Heart right ventricle (tissue), 16 donors: ENCODE results near the gene RAPGEF2. TPM values are rescaled to one million over a fixed set of nuclear protein-coding genes. Genes with fewer than 3 reads are reported as not detected.
A peak's percentile ranks its signal among the peaks of the same experiment; 100 is the strongest.

Experiments used
- ATAC-seq, 8 donors: fragments of 200-7000 bp; cut with Tn5 transposase; one replicate each; pipeline ENCODE4 v1.9.1; 2020; ENCODE audit warnings: mild to moderate bottlenecking in 8 of 8, moderate library complexity in 8 of 8, moderate number of reproducible peaks in 1 of 8
- DNase-seq, 2 donors: peaks; one replicate each; pipeline ENCODE4 v3.0.0-alpha.2; 2020
- H3K27ac ChIP-seq, 10 donors: fragments of 200-600 bp; sonication (generic) in 2 of 10; one replicate each; pipeline versions ENCODE4 v1.5.0 to v1.8.0; 2020 to 2022; ENCODE audit warnings: mild to moderate bottlenecking in 3 of 10
- H3K27me3 ChIP-seq, 7 donors: fragments of 200-600 bp; one replicate each; pipeline ENCODE4 v1.8.0; 2021 to 2022; ENCODE audit warnings: mild to moderate bottlenecking in 2 of 7
- H3K36me3 ChIP-seq, 9 donors: fragments of 200-600 bp; sonication (generic) in 1 of 9; one replicate each; pipeline versions ENCODE4 v1.5.0 to v1.8.0; 2020 to 2022; ENCODE audit warnings: mild to moderate bottlenecking in 2 of 9
- H3K4me1 ChIP-seq, 9 donors: fragments of 200-600 bp; sonication (generic) in 1 of 9; one replicate each; pipeline versions ENCODE4 v1.5.0 to v1.8.0; 2020 to 2022; ENCODE audit warnings: mild to moderate bottlenecking in 4 of 9
- H3K4me3 ChIP-seq, 10 donors: fragments of 200-600 bp; sonication (generic) in 2 of 10; one replicate each; pipeline versions ENCODE4 v1.5.0 to v1.8.0; 2020 to 2022; ENCODE audit warnings: mild to moderate bottlenecking in 7 of 10, moderate library complexity in 2 of 10
- H3K9me3 ChIP-seq, 11 donors: fragments of 200-600 bp in 10 of 11; sonication (generic) in 2 of 11; one replicate each; pipeline versions ENCODE4 v1.5.0 to v1.8.0; 2013 to 2022; ENCODE audit warnings: mild to moderate bottlenecking in 2 of 11, control low read depth in 1 of 11, moderate library complexity in 1 of 11
- CTCF ChIP-seq, 9 donors: fragments of 200-600 bp; sonication (generic) in 2 of 9; IDR thresholded peaks; one replicate each; pipeline versions ENCODE4 v1.5.0 to v1.8.0; 2021 to 2022; ENCODE audit warnings: antibody characterized with exemption in 9 of 9, mild to moderate bottlenecking in 5 of 9, moderate library complexity in 1 of 9
- WGBS, 2 donors: extraction: QIAGEN DNeasy Blood & Tissue Kit; methylation state at CpG; one replicate each; pipeline ENCODE4 v1.1.7; 2013; ENCODE audit warnings: inconsistent platforms in 1 of 2; 5-methylcytosine and 5-hydroxymethylcytosine counted together
- intact Hi-C, 10 donors: fragments of 100-400 bp; cut with DNase I; formaldehyde crosslinking; loops; one replicate each; pipeline versions ENCODE4 v1.11.1 to v1.14.2; 2022
- polyA plus RNA-seq, 2 donors: library from polyadenylated mRNA; stranded (reverse); fragments of 200-250 nt; gene quantifications; one replicate each; pipeline ENCODE4 v1.2.3, GENCODE V29; 2013
- total RNA-seq, 10 donors: library from RNA; stranded (reverse); fragmentation: NEBNext Ultra II Directional in 3 of 10; extraction: Animal tissue kit (Norgen Biotek cat#: 25700) in 3 of 10; gene quantifications; one replicate each; pipeline versions ENCODE4 v1.2.1 to v1.2.4, GENCODE V29; 2021 to 2023
- donor health status: Arrhythmogenic right ventricular cardiomyopathy.
- donor health status: ischemic (EF 13 %, LVEDD 7.1; RV severe dilation, severe dysfunction).
- donor health status: healthy with polysubstance abuse.
- donor health status: DM: no; HTN: yes; CAD: no.
- donor health status: DM: no; HTN: no; CAD: no.
- donor health status: ischemic (EF 25% LVEDD 6.9; RV normal size, moderate dysfunction).
- donor health status: ischemic (EF 25% LVEDD 5.7; RV mildly dilated, moderate dysfunction).
- donor health status: healthy.
- donor health status: DM: yes; HTN: yes; CAD: no.
- donor health status: Ischemic cardiomyopathy.
- donor health status: ischemic (EF 35%, LVEDD 5.7; RV mildly dilated, moderate dysfunction).
- donor health status: nonischemic (EF 11% LVEDD 7.7; RV severe dilation, severe dysfunction).
- donor health status: DM: yes; HTN: yes; CAD: no.
- donor health status: PGD.
- donor health status: ischemic (EF 29% LVEDD 5.4; RV normal size, mild dysfunction).
- donor health status: nonischemic (EF 23%, LVEDD 6.1; RV moderate dilation, normal function).

RAPGEF2 gene
- total and polyA plus RNA-seq, 12 donors: 9.2 to 68.8 (median 53.7) TPM

GRCh38 chr4:159317203-159317602 lies 214.3 kb downstream of the RAPGEF2 start:
- Histone ChIP-seq H3K4me1 (peaks cover 0 to 26% (median 7%) of the 10 kb centered on the region in 9 donors), H3K27me3 (no peaks in the 10 kb centered on the region), H3K27ac (no peak overlapping the region), H3K4me3 (no peak overlapping the region), H3K36me3 (peaks cover 0 to 61% (median 16%) of the 10 kb centered on the region in 9 donors), H3K9me3 (no peaks in the 10 kb centered on the region)
- TF ChIP-seq CTCF (IDR thresholded peaks at IDR 0.05): no peak
- intact Hi-C loops: no loop called here
- ATAC-seq (peak in 4 of 8 donors; percentile 35 to 53 (median 40)), DNase-seq (no peak)
- 88 to 94% methylated on average over 5 of the region's 5 CpGs for WGBS, 2 donors

GRCh38 chr4:159319027-159319426 lies 216.1 kb downstream of the RAPGEF2 start:
- H3K27ac ChIP-seq: no peak overlapping the region
- no peak for DNase-seq
- no peaks in the 10 kb centered on the region for H3K9me3 ChIP-seq
- peaks cover 0 to 80% (median 32%) of the 10 kb centered on the region in 9 donors for H3K36me3 ChIP-seq
- WGBS, 2 donors: 95 to 96% methylated on average over 4 of the region's 4 CpGs
- ATAC-seq: peak in 3 of 8 donors; percentile 17 to 35 (median 21)
- no peaks in the 10 kb centered on the region for H3K27me3 ChIP-seq
- no peak for TF ChIP-seq CTCF (IDR thresholded peaks at IDR 0.05)
- intact Hi-C loops: no loop called here
- peaks cover 0 to 15% (median 0%) of the 10 kb centered on the region in 9 donors for H3K4me1 ChIP-seq
- H3K4me3 ChIP-seq: no peak overlapping the region

GRCh38 chr4:159326480-159326879 lies 223.6 kb downstream of the RAPGEF2 start:
- no peak for TF ChIP-seq CTCF (IDR thresholded peaks at IDR 0.05)
- Histone ChIP-seq H3K27ac (no peak overlapping the region), H3K9me3 (no peaks in the 10 kb centered on the region), H3K4me3 (no peak overlapping the region), H3K27me3 (no peaks in the 10 kb centered on the region), H3K36me3 (peaks cover 0 to 83% (median 30%) of the 10 kb centered on the region in 9 donors), H3K4me1 (peaks cover 0 to 11% (median 0%) of the 10 kb centered on the region in 9 donors)
- peak in 1 of 8 donors; percentile 22 for ATAC-seq
- DNase-seq: no peak
- intact Hi-C loops: no loop called here

- Histone ChIP-seq H3K4me1 (peaks cover 0 to 7% (median under 1%) of the 10 kb centered on the region in 9 donors), H3K27ac (no peak overlapping the region), H3K36me3 (peaks cover 0 to 83% (median 23%) of the 10 kb centered on the region in 9 donors), H3K9me3 (no peaks in the 10 kb centered on the region), H3K27me3 (no peaks in the 10 kb centered on the region), H3K4me3 (no peak overlapping the region)
- DNase-seq: no peak
- no peak for TF ChIP-seq CTCF (IDR thresholded peaks at IDR 0.05)
- no peak for ATAC-seq
- intact Hi-C loops: no loop called here
- 98 to 99% methylated on average over 2 of the region's 2 CpGs for WGBS, 2 donors
These were observed 225.9 kb downstream of the RAPGEF2 start for GRCh38 chr4:159328766-159329165.
